Loucy (cell line): Measurements from ENCODE around the gene NGLY1.

Experiments used
- H2AFZ ChIP-seq: fragments of 200-600 bp; sonication (generic); 2 replicates; pipeline ENCODE4 v1.6.0; 2016; ENCODE audit warnings: antibody characterized with exemption, mild to moderate bottlenecking, low read length, moderate library complexity
- H3F3A ChIP-seq: fragments of 200-600 bp; 2 replicates; pipeline ENCODE4 v1.6.0; 2016; ENCODE audit warnings: antibody characterized with exemption, low read depth, mild to moderate bottlenecking
- H3K27me3 ChIP-seq: fragments of 200-600 bp; sonication (generic); 2 replicates; pipeline ENCODE4 v1.6.1; 2014; ENCODE audit warnings: low read length, mild to moderate bottlenecking; ENCODE audit not compliant: insufficient read depth, poor library complexity, severe bottlenecking
- H3K36me3 ChIP-seq: fragments of 200-600 bp; sonication (generic); 2 replicates; pipeline ENCODE4 v1.6.1; 2016; ENCODE audit warnings: low read length; ENCODE audit not compliant: insufficient read depth
- H3K4me1 ChIP-seq: fragments of 200-600 bp; sonication (generic); 2 replicates; pipeline ENCODE4 v1.5.1; 2014; ENCODE audit warnings: low read length, mild to moderate bottlenecking; ENCODE audit not compliant: insufficient read depth, poor library complexity, severe bottlenecking
- H3K4me2 ChIP-seq: fragments of 200-600 bp; sonication (generic); 2 replicates; pipeline ENCODE4 v1.6.0; 2014; ENCODE audit warnings: antibody characterized with exemption, low read length, low read depth, mild to moderate bottlenecking; ENCODE audit not compliant: poor library complexity, severe bottlenecking
- H3K4me3 ChIP-seq: fragments of 200-600 bp; sonication (generic); 2 replicates; pipeline ENCODE4 v1.5.1; 2014; ENCODE audit warnings: low read length, mild to moderate bottlenecking, mixed read lengths; ENCODE audit not compliant: poor library complexity, severe bottlenecking
- H3K79me2 ChIP-seq: fragments of 200-600 bp; sonication (generic); 2 replicates; pipeline ENCODE4 v1.6.1; 2014; ENCODE audit warnings: low read length; ENCODE audit not compliant: insufficient read depth
- H3K9ac ChIP-seq: fragments of 200-600 bp; sonication (generic); 2 replicates; pipeline ENCODE4 v1.6.0; 2014; ENCODE audit warnings: mild to moderate bottlenecking, low read depth, low read length, moderate library complexity; ENCODE audit not compliant: poor library complexity, severe bottlenecking
- H3K9me2 ChIP-seq: fragments of 200-600 bp; sonication (generic); replicated peaks from 2 replicates; pipeline ENCODE4 v1.6.1; 2016; ENCODE audit warnings: low read depth, low read length, mixed read lengths
- H3K9me3 ChIP-seq: fragments of 200-600 bp; sonication (generic); 2 replicates; pipeline ENCODE4 v1.6.1; 2014; ENCODE audit warnings: mild to moderate bottlenecking, antibody characterized with exemption, low read length, low read depth; ENCODE audit not compliant: insufficient read depth
- H4K20me1 ChIP-seq: fragments of 200-600 bp; sonication (generic); 2 replicates; pipeline ENCODE4 v1.6.0; 2014; ENCODE audit warnings: antibody characterized with exemption, low read length, mild to moderate bottlenecking; ENCODE audit not compliant: insufficient read depth, poor library complexity, severe bottlenecking
- CTCF ChIP-seq: fragments of 200-600 bp; sonication (generic); conservative IDR thresholded peaks from 2 replicates; pipeline ENCODE4 v1.5.1; 2014; ENCODE audit warnings: mild to moderate bottlenecking, antibody characterized with exemption, low read length
- EZH2phosphoT487 ChIP-seq: fragments of 200-600 bp; IDR thresholded peaks from 2 replicates; pipeline ENCODE4 v1.6.1; 2018; ENCODE audit warnings: antibody characterized with exemption, mild to moderate bottlenecking, moderate library complexity, borderline replicate concordance

NGLY1 gene

GRCh38 chr3:25789596-25790556 is 6.6 kb upstream of the NGLY1 start, which contains the start of gene OXSM:
OXSM (plus strand) TSS chr3:25790090; CDS start chr3:25791021, 931 bp downstream.
- no peaks in the 10 kb centered on the region for H3K27me3 ChIP-seq
- no peaks in the 10 kb centered on the region for H3K36me3 ChIP-seq
- no peaks in the 10 kb centered on the region for H3F3A ChIP-seq
- no peaks in the 10 kb centered on the region for H3K9me2 ChIP-seq
- peak within 1 kb of the TSS; percentile 90 for H2AFZ ChIP-seq
- H3K9me3 ChIP-seq, result no peaks in the 10 kb centered on the region
- peak within 1 kb of the TSS; percentile 93 for H3K4me3 ChIP-seq
- peaks cover 46% of the 10 kb centered on the region for H3K4me1 ChIP-seq
- H3K79me2 ChIP-seq, result peaks cover 55% of the 10 kb centered on the region
- TF ChIP-seq EZH2phosphoT487 (no peak), CTCF (no peak; the same call in 1 of the 2 replicates)
- no peaks in the 10 kb centered on the region for H4K20me1 ChIP-seq
- H3K9ac ChIP-seq, result peak within 1 kb of the TSS; percentile 91
- peak within 1 kb of the TSS; percentile 91 for H3K4me2 ChIP-seq

GRCh38 chr3:25789209-25789595 is 6.0 kb upstream of the NGLY1 start:
- no peaks in the 10 kb centered on the region for H3K9me2 ChIP-seq
- TF ChIP-seq EZH2phosphoT487 (no peak), CTCF (no peak)
- peaks cover 61% of the 10 kb centered on the region for H3K79me2 ChIP-seq
- H4K20me1 ChIP-seq, result no peaks in the 10 kb centered on the region
- peaks cover 53% of the 10 kb centered on the region for H3K4me1 ChIP-seq
- no peaks in the 10 kb centered on the region for H3F3A ChIP-seq
- no peaks in the 10 kb centered on the region for H3K9me3 ChIP-seq
- no peaks in the 10 kb centered on the region for H3K27me3 ChIP-seq
- H3K4me2 ChIP-seq, result peak overlapping the region; percentile 91
- H3K9ac ChIP-seq, result peak overlapping the region; percentile 91
- peak overlapping the region; percentile 90 for H2AFZ ChIP-seq
- no peaks in the 10 kb centered on the region for H3K36me3 ChIP-seq
- peak overlapping the region; percentile 93 for H3K4me3 ChIP-seq

- H3F3A ChIP-seq, result no peaks in the 10 kb centered on the region
- H4K20me1 ChIP-seq, result peaks cover 1% of the 10 kb centered on the region
- peak overlapping the region; percentile 93 for H3K4me3 ChIP-seq
- H3K27me3 ChIP-seq, result no peaks in the 10 kb centered on the region
- peaks cover 69% of the 10 kb centered on the region for H3K79me2 ChIP-seq
- no peaks in the 10 kb centered on the region for H3K9me3 ChIP-seq
- TF ChIP-seq EZH2phosphoT487 (no peak), CTCF (no peak)
- peak overlapping the region; percentile 91 for H3K9ac ChIP-seq
- peak overlapping the region; percentile 91 for H3K4me2 ChIP-seq
- H2AFZ ChIP-seq, result no peak overlapping the region
- no peaks in the 10 kb centered on the region for H3K9me2 ChIP-seq
- no peaks in the 10 kb centered on the region for H3K36me3 ChIP-seq
- peaks cover 59% of the 10 kb centered on the region for H3K4me1 ChIP-seq
Observed at GRCh38 chr3:25787689-25788088, 4.4 kb upstream of the NGLY1 start.
